Activated CD8-positive, alpha-beta memory T cell treated with anti-CD3 and anti-CD28 coated beads for 4 hours (primary cell): ENCODE data around the gene CASZ1.

Source experiments
- DNase-seq, 2 donors: peaks; one replicate each; pipeline ENCODE4 v3.0.0-alpha.2; 2020; ENCODE audit warnings: low read depth in 2 of 2

Gene CASZ1

DNA sequence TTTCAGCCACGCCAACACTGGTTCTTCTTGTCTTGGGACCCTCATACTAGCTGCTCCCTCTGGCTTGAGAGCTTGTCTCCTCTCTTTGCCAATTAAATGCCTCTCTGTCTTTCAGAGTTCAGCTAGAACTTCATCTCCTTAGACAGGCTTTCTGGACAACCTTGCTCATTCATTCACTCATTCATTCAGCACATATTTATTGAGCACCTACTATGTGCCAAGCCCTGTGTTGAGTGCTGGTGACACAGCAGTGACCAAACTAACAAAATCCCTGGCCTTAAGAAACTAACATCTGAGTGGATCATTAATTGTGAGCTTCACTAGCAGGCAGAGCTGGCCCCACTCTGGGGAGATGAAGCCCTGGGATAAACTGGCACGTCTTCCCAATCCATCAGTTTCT lies 24.9 kb upstream of the CASZ1 start:
- no peak for DNase-seq

DNA sequence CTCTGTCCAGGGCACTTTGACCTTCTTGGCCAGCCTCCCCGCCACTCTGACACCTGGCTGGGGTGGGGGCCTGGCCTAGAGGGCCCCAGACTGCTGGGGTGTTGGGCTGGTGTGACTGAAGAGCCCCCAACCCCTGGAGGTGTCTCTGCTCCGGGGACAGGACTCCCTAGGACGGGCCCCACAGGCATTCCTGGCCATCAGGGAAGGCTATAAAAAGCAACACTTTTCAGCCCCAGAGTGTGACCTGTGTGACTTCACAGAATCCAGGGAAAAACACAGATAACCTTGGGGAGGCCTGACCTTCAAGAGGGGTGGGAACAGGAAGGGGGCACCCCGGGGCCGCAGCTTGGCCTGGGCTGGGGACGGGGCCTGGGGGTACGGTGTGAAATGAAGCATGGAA lies 24.0 kb upstream of the CASZ1 start:
- no peak for DNase-seq

- no peak for DNase-seq
These were observed 22.9 kb upstream of the CASZ1 start for GRCh38 chr1:10819198-10819901.

DNA sequence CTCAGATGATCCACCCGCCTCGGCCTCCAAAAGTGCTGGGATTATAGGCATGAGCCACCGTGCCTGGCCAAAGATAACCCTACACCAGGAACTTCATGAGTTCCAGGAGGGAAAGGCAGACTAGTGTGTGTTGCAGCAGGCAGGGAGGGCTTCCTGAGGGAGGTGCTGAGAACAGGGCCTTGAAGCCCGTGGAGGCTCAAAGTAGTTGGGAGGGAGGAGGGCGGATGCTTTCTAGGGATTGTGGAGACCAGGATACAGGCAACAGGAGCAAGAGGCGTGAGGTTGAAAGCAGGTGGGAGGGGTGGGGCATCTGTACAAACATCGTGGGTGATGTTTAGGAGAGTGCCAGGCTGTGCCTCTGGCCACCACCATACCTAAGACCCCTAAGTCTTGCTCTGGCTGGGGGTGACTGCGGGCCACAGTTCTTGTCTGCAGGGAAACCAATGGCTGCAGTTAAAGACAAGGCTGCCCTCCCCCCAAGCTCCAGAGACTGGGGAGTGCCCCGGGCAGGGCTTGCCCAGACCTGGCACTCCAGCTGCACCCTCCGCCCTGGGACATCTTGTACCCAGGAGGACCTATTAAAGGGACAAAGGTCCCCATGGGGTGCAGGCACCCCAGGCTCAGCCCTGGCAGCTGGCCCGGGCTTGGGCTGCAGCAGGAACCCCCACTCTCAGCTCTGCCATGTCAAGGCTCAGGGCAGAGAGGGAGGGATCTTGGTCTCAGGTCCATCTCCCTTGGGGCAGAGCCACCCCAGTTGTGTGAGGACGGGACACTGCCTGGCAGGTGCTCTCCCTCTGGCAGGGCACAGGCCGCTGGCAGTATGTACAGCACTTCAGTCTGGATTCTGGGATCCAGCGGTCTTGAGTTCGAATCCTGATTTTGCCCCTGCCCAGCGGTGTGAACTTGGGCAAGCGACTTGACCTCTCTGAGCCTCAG lies 22.1 kb upstream of the CASZ1 start:
- DNase-seq, result no peak

DNA sequence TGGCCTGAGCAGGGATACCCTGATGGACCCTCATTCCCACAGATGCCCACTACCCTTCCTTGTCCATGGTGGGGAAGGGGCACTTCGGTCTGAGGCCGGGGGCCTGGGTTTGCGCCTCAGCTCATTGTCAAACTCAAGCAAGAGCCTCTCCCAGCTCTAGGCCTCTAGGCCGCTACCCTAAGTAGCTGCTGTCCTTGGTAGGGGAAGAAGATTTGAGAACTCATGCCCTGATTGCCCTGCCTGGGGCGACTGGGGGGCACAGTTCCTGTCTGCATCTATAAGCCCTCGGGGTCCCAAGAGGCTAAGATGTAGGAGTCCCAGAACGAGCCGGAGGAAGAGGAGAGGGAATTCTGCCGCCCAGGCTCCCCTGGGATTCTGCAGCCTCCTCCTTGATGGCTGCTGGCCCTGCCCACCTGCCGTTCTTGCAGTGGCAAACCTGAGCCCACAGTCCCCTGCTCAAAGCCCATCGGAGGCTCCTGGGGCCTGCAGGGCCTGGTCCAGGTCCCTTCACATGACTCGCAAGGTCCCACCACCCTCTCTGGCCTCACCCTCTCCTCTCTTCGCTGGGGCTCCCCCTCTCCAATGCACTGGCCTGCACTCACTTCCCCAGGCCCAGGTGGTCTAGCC lies 20.4 kb upstream of the CASZ1 start:
- no peak for DNase-seq

DNA sequence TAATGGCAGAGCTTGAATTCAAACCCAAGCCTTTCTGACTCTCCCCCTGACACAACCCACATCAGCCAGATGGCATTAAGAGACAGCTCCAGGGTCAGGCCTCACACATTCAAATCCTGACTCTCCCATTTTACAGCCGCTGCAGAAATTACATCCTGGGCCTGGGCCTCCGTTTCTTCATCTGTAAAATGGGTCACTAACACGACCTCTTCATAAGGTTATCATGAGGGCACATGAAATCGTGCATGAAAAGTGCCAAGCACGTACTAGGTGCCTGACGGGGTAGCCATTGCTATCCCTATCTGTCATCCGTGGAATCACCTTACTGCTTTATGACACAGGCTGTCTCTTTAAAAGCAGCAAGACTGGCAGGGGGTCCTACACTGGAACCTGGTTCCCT lies 19.8 kb upstream of the CASZ1 start:
- DNase-seq, result no peak

DNA sequence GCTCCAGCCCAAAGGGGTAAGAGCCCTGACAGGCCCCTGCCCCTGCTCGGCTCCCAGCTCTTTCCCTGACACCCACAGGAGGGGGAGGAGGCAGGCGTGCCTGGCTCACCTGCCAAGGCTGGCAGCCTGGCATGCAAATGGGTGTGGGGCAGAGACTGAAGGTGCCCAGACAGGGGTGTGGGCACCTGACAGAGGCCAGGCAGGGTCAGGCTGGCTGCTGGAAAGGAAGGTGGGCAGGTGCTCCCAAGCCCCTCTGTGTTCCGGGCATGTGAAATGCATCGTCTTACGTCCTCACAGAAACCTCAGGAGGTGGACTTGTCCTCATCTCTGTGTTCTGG lies 19.4 kb upstream of the CASZ1 start:
- no peak for DNase-seq

DNA sequence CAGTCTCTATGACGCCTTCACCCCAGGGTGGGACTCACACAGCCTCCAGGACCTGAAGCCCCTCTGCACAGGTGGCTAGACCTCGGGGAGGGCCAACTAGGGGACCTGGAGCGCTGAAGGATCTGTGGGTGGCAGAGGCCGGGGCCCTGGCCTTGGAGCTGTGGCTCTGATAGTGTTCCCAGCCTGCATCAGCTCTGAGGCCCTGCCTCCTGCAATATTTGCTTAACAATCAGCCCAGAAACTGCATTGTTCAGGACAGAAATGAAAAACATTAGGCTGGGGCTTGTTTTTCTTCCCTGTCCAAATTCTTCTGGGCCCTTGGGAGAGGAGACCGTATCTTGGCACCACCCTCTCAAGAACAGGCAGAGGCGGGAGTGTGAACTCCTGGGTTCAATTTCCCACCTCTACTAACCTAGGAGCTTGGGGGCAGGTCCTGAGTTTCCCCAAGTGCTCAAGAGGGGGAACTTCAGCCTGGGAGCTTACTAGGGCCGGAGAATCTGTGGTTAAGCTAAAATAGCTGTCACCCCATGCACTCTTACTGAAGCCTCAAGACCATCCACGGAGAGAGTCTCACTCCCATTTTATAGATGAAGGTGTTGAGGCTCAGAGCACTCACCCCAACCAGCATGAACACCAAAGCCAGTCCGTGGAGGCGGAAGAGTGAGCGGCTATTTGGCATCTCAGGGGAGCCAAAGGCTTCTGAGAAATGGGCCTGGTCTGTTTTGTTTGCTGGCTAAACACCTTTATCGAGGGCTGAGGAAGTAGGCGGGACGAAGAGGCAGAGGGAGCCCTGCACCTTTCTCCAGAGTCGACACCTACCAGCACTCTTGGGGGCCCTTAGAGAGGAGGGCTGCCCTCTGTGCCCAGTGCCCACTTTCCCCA lies 18.8 kb upstream of the CASZ1 start:
- DNase-seq, result no peak

- DNase-seq, result no peak
These were observed 17.9 kb upstream of the CASZ1 start for GRCh38 chr1:10814312-10814711.

GRCh38 chr1:10813799-10814198 lies 17.4 kb upstream of the CASZ1 start:
- no peak for DNase-seq

DNA sequence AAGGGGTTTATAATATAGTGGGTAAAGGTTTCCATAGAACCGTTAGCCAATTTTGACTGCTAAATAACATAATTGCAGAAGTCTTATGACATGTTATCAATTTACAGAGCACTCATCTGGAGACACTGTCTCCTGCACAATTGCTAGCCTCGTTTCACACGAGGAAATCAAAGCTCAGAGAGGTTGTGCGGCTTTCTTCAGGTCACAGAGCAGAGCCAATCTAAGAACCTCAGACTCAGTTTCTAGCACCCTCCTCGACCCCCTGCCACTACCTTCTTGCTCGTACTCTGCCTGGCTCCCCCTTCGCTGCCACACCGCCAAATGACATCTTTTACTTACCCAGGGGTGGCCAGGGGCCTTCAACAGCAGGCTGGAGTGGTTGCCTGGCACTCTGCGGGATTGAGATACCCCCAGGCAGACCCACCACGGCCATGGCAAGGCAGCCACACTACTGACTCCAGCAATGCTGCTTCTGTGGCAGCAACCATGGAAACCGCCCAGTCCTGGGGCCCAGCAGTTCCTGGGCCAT lies 16.0 kb upstream of the CASZ1 start:
- no peak for DNase-seq

- no peak for DNase-seq
These were observed 12.0 kb upstream of the CASZ1 start for GRCh38 chr1:10808441-10808840.

DNA sequence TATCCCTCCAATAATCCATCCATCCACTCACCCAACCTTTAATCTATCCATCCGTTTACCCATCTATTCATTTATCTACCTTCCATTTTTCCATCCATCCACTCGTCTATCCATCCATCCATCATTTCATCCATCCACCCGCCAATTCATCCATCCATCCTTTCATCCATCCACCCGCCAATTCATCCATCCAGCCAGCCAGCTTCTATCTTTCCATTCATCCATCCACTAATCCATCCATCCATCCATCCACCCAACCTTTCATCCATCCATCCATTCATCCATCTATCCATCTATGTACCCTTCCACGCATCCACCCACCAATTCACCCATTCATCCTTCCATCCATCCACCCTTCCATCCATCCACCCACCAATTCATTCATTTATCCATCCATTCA lies 10.5 kb upstream of the CASZ1 start:
- no peak for DNase-seq

DNA sequence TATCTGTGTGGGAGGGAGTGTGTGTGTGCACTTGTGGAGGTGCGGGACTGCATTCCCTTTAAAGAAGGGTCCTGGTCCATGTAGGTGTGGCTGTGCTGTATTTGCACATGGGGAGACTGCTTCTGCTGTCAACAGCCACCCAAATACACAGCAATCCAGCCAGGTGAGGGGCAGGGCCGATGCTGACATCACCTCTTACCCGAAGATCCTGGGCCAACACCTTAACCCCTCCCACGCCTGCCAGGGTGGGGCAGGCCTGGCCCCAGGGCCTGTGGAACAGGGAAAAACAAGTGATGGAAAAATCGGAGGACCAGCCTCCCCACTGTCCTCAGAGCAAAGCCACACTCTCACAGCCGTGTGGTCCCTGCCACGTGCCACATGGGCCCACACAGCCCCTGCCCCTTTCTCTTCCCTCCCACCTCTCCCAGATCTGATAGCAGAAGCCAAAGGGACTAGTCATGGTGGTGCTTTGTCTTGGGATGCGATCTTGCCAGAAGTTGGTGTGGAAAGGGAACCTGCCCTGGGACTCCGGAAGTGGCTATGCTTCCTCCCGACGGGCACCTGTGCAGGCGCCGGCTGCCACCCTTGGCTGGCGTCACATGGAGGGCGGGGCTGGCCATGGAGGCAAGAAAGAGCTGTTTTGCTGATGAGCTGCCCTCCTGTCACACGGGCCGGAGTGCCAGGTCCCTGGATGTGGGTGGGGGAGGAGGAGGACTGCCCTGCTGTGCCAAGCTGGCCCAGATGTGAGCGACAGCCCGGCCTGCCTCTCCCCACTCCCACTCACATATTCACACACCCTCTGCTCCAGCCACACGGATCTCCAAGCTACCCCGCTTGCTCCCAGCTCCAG lies 7.8 kb upstream of the CASZ1 start:
- no peak for DNase-seq

GRCh38 chr1:10802944-10803715 lies 6.7 kb upstream of the CASZ1 start:
- no peak for DNase-seq

DNA sequence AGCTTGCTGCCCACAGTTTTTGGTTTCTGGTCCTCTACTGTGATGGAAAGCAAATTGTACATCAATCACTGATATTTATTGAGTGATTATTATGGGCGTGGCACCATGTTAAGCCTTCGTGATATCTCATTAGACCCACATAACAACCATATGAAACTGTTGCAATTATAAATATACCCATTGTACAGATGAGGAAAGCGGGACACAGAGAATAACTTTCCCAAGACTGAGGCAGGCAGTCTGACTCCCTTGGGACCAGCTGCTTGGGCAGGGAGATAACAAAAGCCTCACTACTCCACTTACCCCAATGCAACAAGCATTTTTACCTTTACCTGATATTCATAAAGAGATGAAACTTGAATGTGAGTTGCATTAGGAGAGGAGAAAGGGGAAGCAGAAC lies 4.3 kb upstream of the CASZ1 start:
- DNase-seq, result no peak

- DNase-seq, result no peak
These were observed 3.3 kb upstream of the CASZ1 start for GRCh38 chr1:10799726-10800125.

DNA sequence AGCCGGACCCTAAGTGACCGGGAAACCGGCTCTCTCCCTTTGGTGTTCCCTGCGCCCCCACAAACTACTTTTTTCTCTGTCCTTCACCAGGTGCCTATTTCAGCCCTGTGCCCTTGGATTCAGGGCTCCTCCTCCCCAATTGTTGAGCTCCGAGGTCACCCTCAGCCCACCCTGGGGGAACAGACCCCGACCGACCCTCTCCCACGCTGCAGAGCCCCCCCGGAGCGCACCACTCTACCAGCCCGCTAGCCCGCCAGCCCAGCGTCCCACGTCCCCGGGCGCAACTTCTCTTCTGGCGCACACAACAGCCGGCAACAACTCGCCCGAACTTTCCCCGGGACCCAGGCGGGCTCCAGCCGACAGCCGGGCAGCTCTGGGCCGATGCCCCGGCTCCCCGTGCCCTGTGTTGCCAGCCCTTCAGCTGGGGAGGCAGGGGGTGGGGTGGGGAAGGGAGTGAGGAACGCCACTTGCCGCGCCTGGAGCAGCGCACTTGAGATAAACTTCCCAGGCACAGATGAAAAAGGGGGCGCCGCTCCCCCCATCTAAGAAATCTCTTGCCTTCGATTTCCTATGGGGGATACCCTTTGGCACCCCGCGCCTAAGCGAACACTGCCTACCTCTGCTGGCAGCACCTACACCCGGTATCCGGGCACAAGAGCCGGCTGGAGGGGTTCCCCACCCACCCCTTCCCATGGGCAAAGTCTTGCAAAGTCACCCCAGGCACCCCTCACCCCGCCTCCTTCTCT lies 997 bp downstream of the CASZ1 start:
- DNase-seq, result no peak

DNA sequence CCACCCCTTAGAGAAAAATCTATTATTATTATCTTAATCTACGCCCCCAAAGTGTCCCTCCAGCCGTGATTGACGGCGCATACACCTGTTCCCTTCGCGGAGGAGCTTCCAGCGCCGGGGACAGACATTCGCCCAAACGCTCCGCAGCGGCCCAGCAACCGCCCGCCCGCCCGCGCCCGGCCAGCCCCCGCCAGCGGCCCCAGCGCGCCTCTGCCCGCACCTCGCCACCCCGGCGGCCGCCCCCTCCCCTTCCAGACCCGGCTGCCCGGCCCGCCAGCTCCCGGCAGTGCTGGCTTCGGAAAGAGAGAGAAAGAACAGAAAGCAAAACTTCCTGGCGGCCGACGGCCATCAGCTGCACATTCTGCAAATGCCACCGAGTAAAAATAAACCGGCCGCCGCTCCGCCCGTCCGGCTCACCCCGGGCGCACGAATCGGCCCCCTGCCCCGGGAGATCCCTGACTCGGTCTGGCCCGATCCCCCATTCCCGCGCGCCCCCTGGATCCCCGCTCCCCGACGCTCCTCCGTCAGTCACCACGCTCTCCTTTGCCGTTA lies 1.6 kb downstream of the CASZ1 start:
- DNase-seq, result no peak
